HEK293 (cell line): ENCODE data around the gene BAD.

Experiments used
- CTCF ChIA-PET: fragments of 350-600 bp; formaldehyde crosslinking; extraction: SDS; loops from one replicate; lab custom pipeline; 2021; ENCODE audit warnings: antibody characterized with exemption; lab: Yijun Ruan, JAX
- POLR2A ChIA-PET: fragments of 300-600 bp; formaldehyde crosslinking; extraction: SDS; loops from one replicate; lab custom pipeline; 2020; ENCODE audit warnings: antibody characterized with exemption, inconsistent platforms; lab: Yijun Ruan, JAX
- H3K27ac ChIP-seq: fragments of 200-500 bp; sonication (Bioruptor generic); 2 replicates; pipeline ENCODE4 v1.5.1; 2014; ENCODE audit warnings: low read depth, low read length, control low read depth, inconsistent platforms; ENCODE audit errors: extremely low read depth
- H3K36me3 ChIP-seq, 2 experiments: fragments of 200-500 bp in 1 of 2; sonication (Bioruptor generic) in 1 of 2; 1 replicate in 1 of 2; 2 replicates in 1 of 2; pipeline ENCODE4 v1.5.1; 2014 to 2017; ENCODE audit warnings: inconsistent platforms in 2 of 2, low read length in 2 of 2; ENCODE audit not compliant: control insufficient read depth in 2 of 2, insufficient read depth in 1 of 2
- H3K4me1 ChIP-seq: fragments of 200-500 bp; sonication (Bioruptor generic); 2 replicates; pipeline ENCODE4 v1.5.1; 2014; ENCODE audit warnings: mild to moderate bottlenecking, low read length, inconsistent platforms; ENCODE audit not compliant: control insufficient read depth, insufficient read depth
- H3K4me3 ChIP-seq: 2 replicates; pipeline ENCODE4 v1.5.1; 2011; ENCODE audit warnings: low read depth, mild to moderate bottlenecking, control low read depth, low read length, moderate library complexity
- H3K9me3 ChIP-seq: fragments of 200-500 bp; sonication (Bioruptor generic); 2 replicates; pipeline ENCODE4 v1.5.1; 2014; ENCODE audit warnings: low read depth, low read length, inconsistent platforms; ENCODE audit not compliant: control insufficient read depth, insufficient read depth
- SP2 ChIP-seq: fragments of 450-650 bp; formaldehyde crosslinking; IDR thresholded peaks from 2 replicates; pipeline ENCODE4 v1.5.1; 2016; ENCODE audit warnings: missing biosample characterization, missing genetic modification characterization
- ZNF16 ChIP-seq: fragments of 450-650 bp; formaldehyde crosslinking; IDR thresholded peaks from 2 replicates; pipeline ENCODE4 v1.5.1; 2016; ENCODE audit warnings: low read depth, missing biosample characterization, missing genetic modification characterization
- ZNF426 ChIP-seq: fragments of 450-650 bp; formaldehyde crosslinking; IDR thresholded peaks from 2 replicates; pipeline ENCODE4 v1.5.1; 2017; ENCODE audit warnings: missing biosample characterization, missing genetic modification characterization, mild to moderate bottlenecking, inconsistent platforms, moderate library complexity
- ZNF514 ChIP-seq: fragments of 450-650 bp; formaldehyde crosslinking; IDR thresholded peaks from 2 replicates; pipeline ENCODE4 v1.5.1; 2016; ENCODE audit warnings: missing biosample characterization, missing genetic modification characterization
- ZNF560 ChIP-seq: fragments of 450-650 bp; formaldehyde crosslinking; IDR thresholded peaks from 2 replicates; pipeline ENCODE4 v1.5.1; 2017; ENCODE audit warnings: missing biosample characterization, missing genetic modification characterization, borderline replicate concordance
- ZSCAN23 ChIP-seq: fragments of 450-650 bp; formaldehyde crosslinking; IDR thresholded peaks from 2 replicates; pipeline ENCODE4 v1.5.1; 2016; ENCODE audit warnings: missing biosample characterization, missing genetic modification characterization
- TF ChIP-seq, protein P1 (sequence below): fragments of 450-650 bp; formaldehyde crosslinking; IDR thresholded peaks from 2 replicates; pipeline ENCODE4 v1.5.1; 2017; ENCODE audit warnings: missing biosample characterization, missing genetic modification characterization
- TF ChIP-seq, protein P2 (sequence below): fragments of 450-650 bp; formaldehyde crosslinking; IDR thresholded peaks from 2 replicates; pipeline ENCODE4 v1.5.1; 2016; ENCODE audit warnings: missing biosample characterization, missing genetic modification characterization
- TF ChIP-seq, protein P3 (sequence below): fragments of 450-650 bp; formaldehyde crosslinking; IDR thresholded peaks from 2 replicates; pipeline ENCODE4 v1.5.1; 2017; ENCODE audit warnings: missing biosample characterization, missing genetic modification characterization
- TF ChIP-seq, protein P4 (sequence below): fragments of 450-650 bp; IDR thresholded peaks from 2 replicates; pipeline ENCODE4 v1.5.1; 2018; ENCODE audit warnings: missing biosample characterization, mild to moderate bottlenecking, missing genetic modification characterization
- TF ChIP-seq, protein P5 (sequence below): fragments of 450-650 bp; formaldehyde crosslinking; IDR thresholded peaks from 2 replicates; pipeline ENCODE4 v1.5.1; 2017; ENCODE audit warnings: missing biosample characterization, missing genetic modification characterization
- TF ChIP-seq, protein P6 (sequence below): fragments of 450-650 bp; formaldehyde crosslinking; IDR thresholded peaks from 2 replicates; pipeline ENCODE4; 2016; ENCODE audit warnings: missing biosample characterization, missing genetic modification characterization

The BAD gene

DNA sequence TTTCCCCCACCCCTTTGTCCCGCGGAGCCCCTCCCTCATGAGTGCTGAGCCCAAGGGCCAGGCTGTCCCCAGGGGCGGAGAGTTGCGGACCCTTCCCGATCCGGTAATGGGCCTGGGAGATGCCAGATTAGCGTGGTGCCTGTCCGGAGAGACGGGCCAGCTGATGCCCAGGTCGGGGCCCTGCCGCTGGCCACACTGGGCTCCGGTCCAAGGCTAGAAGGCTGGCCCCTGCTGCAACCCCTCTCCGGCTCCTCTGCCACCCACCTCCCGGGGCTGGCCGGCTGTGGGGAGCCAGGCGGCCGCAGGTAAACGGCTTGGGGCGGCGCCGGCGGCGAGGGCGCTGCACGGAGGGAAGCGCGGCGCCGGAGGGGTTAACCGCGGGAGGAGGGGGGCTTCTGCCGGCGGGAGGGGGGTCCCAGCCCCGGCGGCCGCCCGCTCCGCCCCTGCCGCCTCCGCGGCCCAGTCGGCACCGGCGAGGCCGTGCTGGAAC is 6.8 kb upstream of the BAD start, which contains the start of gene KCNK4 (continued):
- TF ChIP-seq, protein P1, sequence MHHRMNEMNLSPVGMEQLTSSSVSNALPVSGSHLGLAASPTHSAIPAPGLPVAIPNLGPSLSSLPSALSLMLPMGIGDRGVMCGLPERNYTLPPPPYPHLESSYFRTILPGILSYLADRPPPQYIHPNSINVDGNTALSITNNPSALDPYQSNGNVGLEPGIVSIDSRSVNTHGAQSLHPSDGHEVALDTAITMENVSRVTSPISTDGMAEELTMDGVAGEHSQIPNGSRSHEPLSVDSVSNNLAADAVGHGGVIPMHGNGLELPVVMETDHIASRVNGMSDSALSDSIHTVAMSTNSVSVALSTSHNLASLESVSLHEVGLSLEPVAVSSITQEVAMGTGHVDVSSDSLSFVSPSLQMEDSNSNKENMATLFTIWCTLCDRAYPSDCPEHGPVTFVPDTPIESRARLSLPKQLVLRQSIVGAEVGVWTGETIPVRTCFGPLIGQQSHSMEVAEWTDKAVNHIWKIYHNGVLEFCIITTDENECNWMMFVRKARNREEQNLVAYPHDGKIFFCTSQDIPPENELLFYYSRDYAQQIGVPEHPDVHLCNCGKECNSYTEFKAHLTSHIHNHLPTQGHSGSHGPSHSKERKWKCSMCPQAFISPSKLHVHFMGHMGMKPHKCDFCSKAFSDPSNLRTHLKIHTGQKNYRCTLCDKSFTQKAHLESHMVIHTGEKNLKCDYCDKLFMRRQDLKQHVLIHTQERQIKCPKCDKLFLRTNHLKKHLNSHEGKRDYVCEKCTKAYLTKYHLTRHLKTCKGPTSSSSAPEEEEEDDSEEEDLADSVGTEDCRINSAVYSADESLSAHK, result no peak

DNA sequence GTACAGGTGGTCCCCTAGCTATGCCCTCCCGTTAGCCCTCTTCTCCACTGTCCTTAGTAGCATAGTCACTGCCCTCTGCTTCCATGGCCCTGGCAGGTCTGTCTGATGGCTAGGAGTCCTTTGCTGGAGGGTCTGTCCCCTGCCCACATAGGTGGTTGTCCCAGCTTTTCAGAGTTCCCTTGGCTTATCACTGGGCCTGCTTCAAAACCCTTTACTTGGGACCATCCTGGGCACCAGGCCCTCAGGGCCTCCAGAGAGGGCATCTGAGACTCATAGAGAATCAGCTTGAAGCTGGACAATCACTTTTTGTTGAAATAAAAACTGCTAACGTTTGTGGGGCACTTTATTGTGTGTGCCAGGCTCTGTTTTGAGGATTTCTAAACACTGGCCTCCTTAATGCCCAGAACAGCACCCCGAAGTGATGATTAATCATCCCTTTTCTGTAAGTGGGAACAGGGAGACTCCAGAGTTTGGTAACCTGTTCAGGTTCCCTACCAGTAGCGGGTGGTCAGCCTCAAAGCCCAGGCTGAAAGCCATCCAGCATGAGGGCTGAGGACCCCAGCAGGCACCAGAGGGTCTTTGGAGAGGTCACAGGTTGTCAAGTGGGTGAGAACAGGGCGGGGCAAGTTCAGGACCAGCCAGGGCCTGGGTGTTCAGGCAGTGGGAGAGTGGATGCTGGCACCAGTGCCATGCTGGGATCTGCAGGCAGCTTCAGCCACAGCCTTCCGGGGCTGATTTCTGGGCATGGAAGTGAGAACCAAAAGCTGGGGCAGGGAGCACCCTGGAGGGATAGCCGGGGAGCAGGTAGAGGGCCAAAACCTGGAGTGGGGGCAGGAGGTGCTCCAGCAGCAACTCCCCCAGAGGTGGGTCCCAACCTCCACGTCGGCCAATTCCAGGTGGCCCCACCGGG is 6.1 kb upstream of the BAD start:
- ChIA-PET CTCF (interaction anchor here (1.1 to 1.7 kb wide), 4 partner anchors 11 to 64 kb away, joined by 3 to 11 read pairs (median 8); no protein-coding TSS in a partner anchor), POLR2A (interaction anchor here (0.6 kb wide), 1 partner anchor 669 kb away, joined by 4 read pairs; no protein-coding TSS in a partner anchor)
- H3K27ac ChIP-seq, result no peak overlapping the region
- H3K36me3 ChIP-seq, result peaks cover 0 to 24% of the 10 kb centered on the region in 2 experiments; a peak in 1 of 3 replicates
- no peaks in the 10 kb centered on the region for H3K9me3 ChIP-seq
- TF ChIP-seq SP2 (tag by site-specific recombination) (peak; percentile 19; the same call in 1 of the 2 replicates), ZNF560 (tag by site-specific recombination) (no peak)
- no peaks in the 10 kb centered on the region for H3K4me1 ChIP-seq
- H3K4me3 ChIP-seq, result no peak overlapping the region

DNA sequence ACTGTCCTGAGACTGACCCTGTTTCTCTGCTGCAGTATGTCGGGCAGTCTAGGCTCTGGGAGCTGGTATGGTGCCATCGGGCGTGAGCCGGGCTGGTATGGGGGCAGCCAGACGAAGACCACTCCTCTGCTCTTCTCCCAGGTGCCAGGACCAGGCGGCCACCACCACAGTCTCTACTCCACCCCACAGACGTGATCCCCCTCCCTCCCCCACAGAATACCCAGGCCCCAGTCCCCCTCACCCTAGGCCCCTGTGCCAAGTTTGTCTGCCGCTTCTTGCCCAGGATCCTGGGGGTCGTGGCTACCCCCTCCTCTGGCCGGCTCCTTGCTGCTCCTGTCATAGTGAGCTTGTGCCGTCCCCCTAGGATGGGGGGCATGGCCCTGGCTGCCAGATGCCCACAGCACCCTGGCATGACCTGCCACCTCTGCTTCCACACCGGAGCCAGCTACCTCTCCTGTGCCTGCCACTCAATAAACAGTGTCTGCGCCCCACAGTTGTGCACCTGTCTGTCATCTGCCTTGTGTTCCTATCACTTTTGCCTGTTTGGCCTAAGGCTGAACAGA is 4.6 kb upstream of the BAD start:
- CTCF ChIA-PET, result interaction anchor here (0.6 to 1.7 kb wide), 6 partner anchors 8 to 66 kb away, joined by 3 to 11 read pairs (median 6); no protein-coding TSS in a partner anchor
- Histone ChIP-seq H3K4me1 (no peaks in the 10 kb centered on the region; the same call in 1 of the 2 replicates), H3K36me3 (peaks cover 0 to 24% of the 10 kb centered on the region in 2 experiments; a peak in 1 of 3 replicates), H3K9me3 (no peaks in the 10 kb centered on the region), H3K4me3 (no peak overlapping the region), H3K27ac (no peak overlapping the region)
- POLR2A ChIA-PET, result interaction anchor here (0.6 to 1.0 kb wide), 3 partner anchors 14 to 85 kb away, joined by 3 read pairs; no protein-coding TSS in a partner anchor
- TF ChIP-seq ZNF514 (tag by site-specific recombination), result no peak
- TF ChIP-seq, protein P2, sequence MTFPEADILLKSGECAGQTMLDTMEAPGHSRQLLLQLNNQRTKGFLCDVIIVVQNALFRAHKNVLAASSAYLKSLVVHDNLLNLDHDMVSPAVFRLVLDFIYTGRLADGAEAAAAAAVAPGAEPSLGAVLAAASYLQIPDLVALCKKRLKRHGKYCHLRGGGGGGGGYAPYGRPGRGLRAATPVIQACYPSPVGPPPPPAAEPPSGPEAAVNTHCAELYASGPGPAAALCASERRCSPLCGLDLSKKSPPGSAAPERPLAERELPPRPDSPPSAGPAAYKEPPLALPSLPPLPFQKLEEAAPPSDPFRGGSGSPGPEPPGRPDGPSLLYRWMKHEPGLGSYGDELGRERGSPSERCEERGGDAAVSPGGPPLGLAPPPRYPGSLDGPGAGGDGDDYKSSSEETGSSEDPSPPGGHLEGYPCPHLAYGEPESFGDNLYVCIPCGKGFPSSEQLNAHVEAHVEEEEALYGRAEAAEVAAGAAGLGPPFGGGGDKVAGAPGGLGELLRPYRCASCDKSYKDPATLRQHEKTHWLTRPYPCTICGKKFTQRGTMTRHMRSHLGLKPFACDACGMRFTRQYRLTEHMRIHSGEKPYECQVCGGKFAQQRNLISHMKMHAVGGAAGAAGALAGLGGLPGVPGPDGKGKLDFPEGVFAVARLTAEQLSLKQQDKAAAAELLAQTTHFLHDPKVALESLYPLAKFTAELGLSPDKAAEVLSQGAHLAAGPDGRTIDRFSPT (tag by site-specific recombination), result peak; percentile 12; the same call in 1 of the 2 replicates
- TF ChIP-seq ZSCAN23 (tag by site-specific recombination), result no peak
- TF ChIP-seq, all 188 proteins: peak for 1

DNA sequence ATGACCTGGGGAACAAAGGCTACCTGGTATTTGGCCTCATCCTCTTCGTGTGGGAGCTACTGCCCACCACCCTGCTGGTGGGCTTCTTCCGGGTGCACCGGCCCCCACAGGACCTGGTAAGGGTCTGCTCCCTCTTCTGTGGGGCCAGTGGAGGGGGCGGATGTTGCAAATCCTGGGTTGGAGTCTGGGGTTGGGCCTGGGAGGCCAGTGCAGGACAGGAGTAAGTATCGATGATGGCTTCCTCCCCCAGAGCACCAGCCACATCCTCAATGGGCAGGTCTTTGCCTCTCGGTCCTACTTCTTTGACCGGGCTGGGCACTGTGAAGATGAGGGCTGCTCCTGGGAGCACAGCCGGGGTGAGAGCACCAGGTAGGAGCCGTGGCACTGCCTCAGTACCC is 3.9 kb upstream of the BAD start:
- peaks cover 0 to 25% of the 10 kb centered on the region in 2 experiments; a peak in 1 of 3 replicates for H3K36me3 ChIP-seq
- H3K4me1 ChIP-seq, result no peaks in the 10 kb centered on the region; the same call in 1 of the 2 replicates
- H3K4me3 ChIP-seq, result no peak overlapping the region
- no peaks in the 10 kb centered on the region for H3K9me3 ChIP-seq
- ChIA-PET POLR2A (interaction anchor here (0.6 kb wide), 1 partner anchor 17 kb away, joined by 3 read pairs; no protein-coding TSS in a partner anchor), CTCF (interaction anchor here (1.2 to 1.6 kb wide), 2 partner anchors 8 to 17 kb away, joined by 3 to 7 read pairs; no protein-coding TSS in a partner anchor)
- no peak overlapping the region for H3K27ac ChIP-seq
- no peak for TF ChIP-seq ZNF426 (tag by site-specific recombination)
- no peak for TF ChIP-seq ZNF16
- TF ChIP-seq, protein P3, sequence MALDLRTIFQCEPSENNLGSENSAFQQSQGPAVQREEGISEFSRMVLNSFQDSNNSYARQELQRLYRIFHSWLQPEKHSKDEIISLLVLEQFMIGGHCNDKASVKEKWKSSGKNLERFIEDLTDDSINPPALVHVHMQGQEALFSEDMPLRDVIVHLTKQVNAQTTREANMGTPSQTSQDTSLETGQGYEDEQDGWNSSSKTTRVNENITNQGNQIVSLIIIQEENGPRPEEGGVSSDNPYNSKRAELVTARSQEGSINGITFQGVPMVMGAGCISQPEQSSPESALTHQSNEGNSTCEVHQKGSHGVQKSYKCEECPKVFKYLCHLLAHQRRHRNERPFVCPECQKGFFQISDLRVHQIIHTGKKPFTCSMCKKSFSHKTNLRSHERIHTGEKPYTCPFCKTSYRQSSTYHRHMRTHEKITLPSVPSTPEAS (tag by site-specific recombination), result no peak
- TF ChIP-seq, protein P4, sequence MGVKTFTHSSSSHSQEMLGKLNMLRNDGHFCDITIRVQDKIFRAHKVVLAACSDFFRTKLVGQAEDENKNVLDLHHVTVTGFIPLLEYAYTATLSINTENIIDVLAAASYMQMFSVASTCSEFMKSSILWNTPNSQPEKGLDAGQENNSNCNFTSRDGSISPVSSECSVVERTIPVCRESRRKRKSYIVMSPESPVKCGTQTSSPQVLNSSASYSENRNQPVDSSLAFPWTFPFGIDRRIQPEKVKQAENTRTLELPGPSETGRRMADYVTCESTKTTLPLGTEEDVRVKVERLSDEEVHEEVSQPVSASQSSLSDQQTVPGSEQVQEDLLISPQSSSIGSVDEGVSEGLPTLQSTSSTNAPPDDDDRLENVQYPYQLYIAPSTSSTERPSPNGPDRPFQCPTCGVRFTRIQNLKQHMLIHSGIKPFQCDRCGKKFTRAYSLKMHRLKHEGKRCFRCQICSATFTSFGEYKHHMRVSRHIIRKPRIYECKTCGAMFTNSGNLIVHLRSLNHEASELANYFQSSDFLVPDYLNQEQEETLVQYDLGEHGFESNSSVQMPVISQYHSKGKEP, result no peak
- TF ChIP-seq, protein P5, sequence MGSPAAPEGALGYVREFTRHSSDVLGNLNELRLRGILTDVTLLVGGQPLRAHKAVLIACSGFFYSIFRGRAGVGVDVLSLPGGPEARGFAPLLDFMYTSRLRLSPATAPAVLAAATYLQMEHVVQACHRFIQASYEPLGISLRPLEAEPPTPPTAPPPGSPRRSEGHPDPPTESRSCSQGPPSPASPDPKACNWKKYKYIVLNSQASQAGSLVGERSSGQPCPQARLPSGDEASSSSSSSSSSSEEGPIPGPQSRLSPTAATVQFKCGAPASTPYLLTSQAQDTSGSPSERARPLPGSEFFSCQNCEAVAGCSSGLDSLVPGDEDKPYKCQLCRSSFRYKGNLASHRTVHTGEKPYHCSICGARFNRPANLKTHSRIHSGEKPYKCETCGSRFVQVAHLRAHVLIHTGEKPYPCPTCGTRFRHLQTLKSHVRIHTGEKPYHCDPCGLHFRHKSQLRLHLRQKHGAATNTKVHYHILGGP (tag by site-specific recombination), result no peak
- TF ChIP-seq, protein P6, sequence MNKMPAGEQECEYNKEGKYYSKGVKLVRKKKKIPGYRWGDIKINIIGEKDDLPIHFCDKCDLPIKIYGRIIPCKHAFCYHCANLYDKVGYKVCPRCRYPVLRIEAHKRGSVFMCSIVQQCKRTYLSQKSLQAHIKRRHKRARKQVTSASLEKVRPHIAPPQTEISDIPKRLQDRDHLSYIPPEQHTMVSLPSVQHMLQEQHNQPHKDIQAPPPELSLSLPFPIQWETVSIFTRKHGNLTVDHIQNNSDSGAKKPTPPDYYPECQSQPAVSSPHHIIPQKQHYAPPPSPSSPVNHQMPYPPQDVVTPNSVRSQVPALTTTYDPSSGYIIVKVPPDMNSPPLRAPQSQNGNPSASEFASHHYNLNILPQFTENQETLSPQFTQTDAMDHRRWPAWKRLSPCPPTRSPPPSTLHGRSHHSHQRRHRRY (tag by site-specific recombination), result no peak
